Fibroblast of mammary gland (primary cell): ENCODE data around the gene NCBP1.

Experiments used
- DNase-seq: peaks from one replicate; pipeline ENCODE4 v3.0.0-alpha.2; 2010; ENCODE audit warnings: low read depth
- H3K4me3 ChIP-seq: 2 replicates; pipeline ENCODE4 v1.5.1; 2011; ENCODE audit warnings: low read depth, mild to moderate bottlenecking, low read length, moderate library complexity; ENCODE audit not compliant: control insufficient read depth
- CTCF ChIP-seq: conservative IDR thresholded peaks from 2 replicates; pipeline ENCODE4 v1.5.1; 2011; ENCODE audit warnings: low read depth, low read length, inconsistent platforms; ENCODE audit not compliant: control insufficient read depth, insufficient read depth

Gene NCBP1

GRCh38 chr9:97710356-97711222 lies 77.0 kb downstream of the NCBP1 start:
- peak; percentile 70 for TF ChIP-seq CTCF
- peak; percentile 72 for DNase-seq

GRCh38 chr9:97711223-97711626 lies 77.6 kb downstream of the NCBP1 start:
- no peak for TF ChIP-seq CTCF
- no peak for DNase-seq

More at GRCh38 chr9:97710356-97711222, 77.0 kb downstream of the NCBP1 start:
- H3K4me3 ChIP-seq: no peak overlapping the region

GRCh38 chr9:97714435-97714834 lies 80.8 kb downstream of the NCBP1 start:
- DNase-seq: peak; percentile 28
- no peak for TF ChIP-seq CTCF
- no peak overlapping the region for H3K4me3 ChIP-seq

More at GRCh38 chr9:97711223-97711626, 77.6 kb downstream of the NCBP1 start:
- H3K4me3 ChIP-seq: no peak overlapping the region

- no peak for TF ChIP-seq CTCF
- DNase-seq: no peak
- no peak overlapping the region for H3K4me3 ChIP-seq
Measured at GRCh38 chr9:97717866-97718265, 84.2 kb downstream of the NCBP1 start.

GRCh38 chr9:97721396-97721795 lies 87.8 kb downstream of the NCBP1 start:
- no peak overlapping the region for H3K4me3 ChIP-seq
- no peak for TF ChIP-seq CTCF
- no peak for DNase-seq

- TF ChIP-seq CTCF: no peak
- DNase-seq: no peak
- H3K4me3 ChIP-seq: no peak overlapping the region
Measured at GRCh38 chr9:97722331-97722730, 88.7 kb downstream of the NCBP1 start.
